SK-N-DZ (cell line): ENCODE results near the gene CLASRP.

Experiments used
- small RNA-seq, 2 experiments: library from RNA; depleted of rRNA; stranded (forward); fragments of <200 nt; gene quantifications; one replicate each; pipeline ENCODE3, GENCODE V24; 2014

The CLASRP gene

Small RNA genes lying within 50 kb of the gene (small RNA-seq; reads per million reads assigned to genes)
- 0 reads per million in 2 experiments for gene RNU6-611P
